MV-4-11 (cell line): ENCODE measurements around the gene PRR7.
A peak's percentile ranks its signal among the peaks of the same experiment; 100 is the strongest.

Source experiments
- DNase-seq: peaks from one replicate; lab custom pipeline; 2025; lab: John Stamatoyannopoulos, UW

The PRR7 gene

GRCh38 chr5:177425196-177425800 is 21.3 kb upstream of the PRR7 start:
- no peak for DNase-seq

- peak; percentile 100 for DNase-seq
These were observed 20.6 kb upstream of the PRR7 start for GRCh38 chr5:177425801-177426565.

- DNase-seq: no peak
These were observed 19.9 kb upstream of the PRR7 start, which contains the start of gene GRK6 for GRCh38 chr5:177426566-177427210. GRK6 (plus strand) TSS chr5:177426676; CDS start chr5:177426846, 170 bp downstream.

GRCh38 chr5:177427211-177427822 is 19.3 kb upstream of the PRR7 start:
- DNase-seq: no peak

GRCh38 chr5:177427919-177428573 is 18.6 kb upstream of the PRR7 start:
- DNase-seq: no peak

- peak; percentile 58 for DNase-seq
These were observed 17.9 kb upstream of the PRR7 start for GRCh38 chr5:177428574-177429217.

GRCh38 chr5:177429248-177430040 is 17.2 kb upstream of the PRR7 start:
- peak; percentile 97 for DNase-seq

- DNase-seq: no peak
These were observed 16.3 kb upstream of the PRR7 start for GRCh38 chr5:177430140-177430951.

GRCh38 chr5:177430972-177431316 is 15.7 kb upstream of the PRR7 start:
- DNase-seq: peak; percentile 37

GRCh38 chr5:177431317-177432142 is 15.1 kb upstream of the PRR7 start:
- DNase-seq: peak; percentile 71

GRCh38 chr5:177432143-177432838 is 14.3 kb upstream of the PRR7 start:
- DNase-seq: no peak

- no peak for DNase-seq
These were observed 13.6 kb upstream of the PRR7 start for GRCh38 chr5:177432839-177433657.

- DNase-seq: no peak
These were observed 12.9 kb upstream of the PRR7 start for GRCh38 chr5:177433658-177434217.

GRCh38 chr5:177434437-177434836 is 12.2 kb upstream of the PRR7 start:
- no peak for DNase-seq

GRCh38 chr5:177434942-177435738 is 11.5 kb upstream of the PRR7 start:
- no peak for DNase-seq

- DNase-seq: no peak
These were observed 10.6 kb upstream of the PRR7 start for GRCh38 chr5:177435847-177436536.
